Tibial artery (tissue), 4 donors: ENCODE data around the gene DPP10.

Experiments
- DNase-seq, 2 donors: peaks; one replicate each; pipeline ENCODE4 v3.0.0-alpha.2; 2019
- H3K27ac ChIP-seq, 2 donors: fragments of 200-600 bp; sonication (generic) in 1 of 2; 1 replicate in 1 of 2; 2 replicates in 1 of 2; pipeline ENCODE4 v1.5.1; 2018 to 2019; ENCODE audit warnings: mild to moderate bottlenecking in 1 of 2
- H3K27me3 ChIP-seq, 2 donors: fragments of 200-600 bp; sonication (generic) in 1 of 2; one replicate each; pipeline versions ENCODE4 v1.5.1 to v1.6.0; 2016 to 2019
- H3K36me3 ChIP-seq, 3 donors: fragments of 200-600 bp; sonication (generic) in 2 of 3; one replicate each; pipeline ENCODE4 v1.5.1; 2016 to 2019; ENCODE audit warnings: mild to moderate bottlenecking in 2 of 3
- H3K4me1 ChIP-seq, 4 donors: fragments of 200-600 bp; sonication (generic) in 2 of 4; 1 replicate in 3 of 4; 2 replicates in 1 of 4; pipeline ENCODE4 v1.5.1; 2016 to 2019
- H3K4me3 ChIP-seq, 2 donors: fragments of 200-600 bp; sonication (generic) in 1 of 2; 1 replicate in 1 of 2; 2 replicates in 1 of 2; pipeline ENCODE4 v1.5.1; 2018 to 2019; ENCODE audit warnings: mild to moderate bottlenecking in 2 of 2
- H3K9me3 ChIP-seq, 3 donors: fragments of 200-600 bp; sonication (generic) in 1 of 3; one replicate each; pipeline ENCODE4 v1.5.1; 2016 to 2019
- intact Hi-C: fragments of 100-400 bp; cut with DNase I; formaldehyde crosslinking; loops from one replicate; pipeline ENCODE4 v1.15.0; 2023; ENCODE audit warnings: low total_unique reads
- TF ChIP-seq, protein P1 (sequence below), 2 experiments: fragments of 200-600 bp in 1 of 2; fragments of 450-650 bp in 1 of 2; IDR thresholded peaks; one replicate each; pipeline ENCODE4 v1.5.1; 2017 to 2019; ENCODE audit warnings: antibody characterized with exemption in 2 of 2, mild to moderate bottlenecking in 1 of 2, moderate library complexity in 1 of 2

Gene DPP10

DNA sequence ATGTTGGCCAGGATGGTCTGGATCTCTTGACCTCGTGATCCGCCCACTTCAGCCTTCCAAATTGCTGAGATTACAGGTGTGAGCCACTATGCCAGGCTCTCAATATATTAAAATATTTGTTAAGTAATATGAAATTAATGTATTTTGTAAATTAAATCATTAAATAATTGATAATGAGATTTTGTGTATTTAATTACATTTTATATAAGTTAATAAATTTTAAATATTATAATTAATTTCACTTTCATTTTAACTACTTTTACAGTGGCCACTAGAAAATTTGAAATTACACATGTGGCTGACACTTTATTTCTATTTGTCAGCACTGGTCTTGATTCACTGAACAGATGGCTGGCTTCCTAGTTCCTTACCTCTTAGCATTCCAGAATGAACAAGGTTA, 102.6 kb downstream of the DPP10 start:
- Histone ChIP-seq H3K27me3 (no peaks in the 10 kb centered on the region), H3K27ac (no peak overlapping the region), H3K4me3 (no peak overlapping the region), H3K9me3 (no peaks in the 10 kb centered on the region), H3K36me3 (no peaks in the 10 kb centered on the region), H3K4me1 (peaks cover 0 to 18% (median 8%) of the 10 kb centered on the region in 4 donors)
- TF ChIP-seq, protein P1, sequence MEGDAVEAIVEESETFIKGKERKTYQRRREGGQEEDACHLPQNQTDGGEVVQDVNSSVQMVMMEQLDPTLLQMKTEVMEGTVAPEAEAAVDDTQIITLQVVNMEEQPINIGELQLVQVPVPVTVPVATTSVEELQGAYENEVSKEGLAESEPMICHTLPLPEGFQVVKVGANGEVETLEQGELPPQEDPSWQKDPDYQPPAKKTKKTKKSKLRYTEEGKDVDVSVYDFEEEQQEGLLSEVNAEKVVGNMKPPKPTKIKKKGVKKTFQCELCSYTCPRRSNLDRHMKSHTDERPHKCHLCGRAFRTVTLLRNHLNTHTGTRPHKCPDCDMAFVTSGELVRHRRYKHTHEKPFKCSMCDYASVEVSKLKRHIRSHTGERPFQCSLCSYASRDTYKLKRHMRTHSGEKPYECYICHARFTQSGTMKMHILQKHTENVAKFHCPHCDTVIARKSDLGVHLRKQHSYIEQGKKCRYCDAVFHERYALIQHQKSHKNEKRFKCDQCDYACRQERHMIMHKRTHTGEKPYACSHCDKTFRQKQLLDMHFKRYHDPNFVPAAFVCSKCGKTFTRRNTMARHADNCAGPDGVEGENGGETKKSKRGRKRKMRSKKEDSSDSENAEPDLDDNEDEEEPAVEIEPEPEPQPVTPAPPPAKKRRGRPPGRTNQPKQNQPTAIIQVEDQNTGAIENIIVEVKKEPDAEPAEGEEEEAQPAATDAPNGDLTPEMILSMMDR (IDR thresholded peaks at IDR 0.05) = no peak
- intact Hi-C loops = no loop called here
- DNase-seq = no peak

DNA sequence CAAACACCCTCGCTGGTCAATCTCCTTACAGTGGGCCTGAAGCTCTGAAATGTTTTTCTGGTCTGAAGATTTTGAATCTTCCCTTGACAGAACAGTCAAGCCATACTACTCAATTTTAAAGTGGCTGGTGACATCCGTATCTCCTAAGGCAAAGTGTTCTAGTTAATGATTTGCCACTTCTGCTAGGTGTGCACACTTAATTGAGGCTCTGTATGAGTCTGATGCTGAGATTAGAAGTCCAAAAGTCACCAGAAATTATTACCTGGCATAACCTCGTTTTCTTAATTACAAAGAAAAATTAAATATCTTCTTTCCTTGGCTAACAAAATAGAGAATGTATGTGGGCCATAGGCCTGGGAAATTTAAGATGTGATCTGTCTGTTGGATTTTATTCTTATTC, 104.1 kb downstream of the DPP10 start:
- peaks cover 0 to 18% (median 8%) of the 10 kb centered on the region in 4 donors for H3K4me1 ChIP-seq
- H3K4me3 ChIP-seq = no peak overlapping the region
- DNase-seq = no peak
- TF ChIP-seq, protein P1 (IDR thresholded peaks at IDR 0.05) = no peak
- no peaks in the 10 kb centered on the region for H3K27me3 ChIP-seq
- intact Hi-C loops = no loop called here
- no peak overlapping the region for H3K27ac ChIP-seq
- H3K36me3 ChIP-seq = no peaks in the 10 kb centered on the region
- H3K9me3 ChIP-seq = no peaks in the 10 kb centered on the region

DNA sequence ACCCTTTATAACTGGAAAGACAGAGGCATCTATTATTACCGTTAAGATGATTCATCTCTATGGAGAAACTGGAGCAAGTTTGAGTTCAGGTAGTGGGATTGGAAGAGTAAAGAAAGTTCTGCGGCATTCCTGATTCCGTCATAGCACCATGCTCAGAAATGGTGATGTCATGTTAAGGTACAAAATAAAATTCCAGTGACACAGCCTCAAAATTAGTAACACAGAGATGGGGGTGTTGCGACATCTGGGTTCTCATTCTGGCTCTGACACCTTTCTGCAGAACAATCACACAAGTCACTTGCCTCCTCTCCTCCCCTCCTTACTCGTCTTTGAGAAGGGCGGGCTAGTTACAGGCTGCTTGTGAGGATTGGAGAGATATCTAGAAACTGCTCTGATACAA, 105.7 kb downstream of the DPP10 start:
- no peak for DNase-seq
- Histone ChIP-seq H3K4me1 (peaks cover 0 to 9% (median 4%) of the 10 kb centered on the region in 4 donors), H3K36me3 (no peaks in the 10 kb centered on the region), H3K27me3 (no peaks in the 10 kb centered on the region), H3K9me3 (no peaks in the 10 kb centered on the region), H3K27ac (no peak overlapping the region), H3K4me3 (no peak overlapping the region)
- intact Hi-C loops = no loop called here
- TF ChIP-seq, protein P1 (IDR thresholded peaks at IDR 0.05) = no peak

DNA sequence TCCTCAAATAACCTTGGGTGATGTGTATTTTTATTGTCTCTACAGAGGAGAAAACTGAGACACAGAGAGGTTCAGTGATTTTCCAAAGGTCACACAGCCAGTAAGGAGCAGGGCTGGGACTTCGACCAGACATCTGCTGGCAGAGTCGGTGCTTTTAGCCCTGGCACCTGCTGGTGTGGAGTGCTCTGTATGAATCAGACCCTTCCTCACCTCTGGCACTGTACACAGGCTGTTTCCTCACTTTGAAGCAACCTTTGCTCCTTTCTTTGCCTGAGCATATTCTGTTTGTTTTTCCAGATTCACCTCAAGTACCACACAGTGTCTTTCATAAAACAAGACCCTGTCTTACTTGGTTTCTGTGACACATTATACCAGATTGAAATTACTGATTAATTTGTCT, 107.9 kb downstream of the DPP10 start:
- no peaks in the 10 kb centered on the region for H3K9me3 ChIP-seq
- no peaks in the 10 kb centered on the region for H3K27me3 ChIP-seq
- H3K27ac ChIP-seq = no peak overlapping the region
- H3K4me1 ChIP-seq = no peaks in the 10 kb centered on the region
- no peak for DNase-seq
- intact Hi-C loops = loop anchor here (10.0 kb wide), 1 partner anchor 566 kb away; no protein-coding TSS in a partner anchor
- TF ChIP-seq, protein P1 (IDR thresholded peaks at IDR 0.05) = no peak
- H3K36me3 ChIP-seq = no peaks in the 10 kb centered on the region
- no peak overlapping the region for H3K4me3 ChIP-seq

DNA sequence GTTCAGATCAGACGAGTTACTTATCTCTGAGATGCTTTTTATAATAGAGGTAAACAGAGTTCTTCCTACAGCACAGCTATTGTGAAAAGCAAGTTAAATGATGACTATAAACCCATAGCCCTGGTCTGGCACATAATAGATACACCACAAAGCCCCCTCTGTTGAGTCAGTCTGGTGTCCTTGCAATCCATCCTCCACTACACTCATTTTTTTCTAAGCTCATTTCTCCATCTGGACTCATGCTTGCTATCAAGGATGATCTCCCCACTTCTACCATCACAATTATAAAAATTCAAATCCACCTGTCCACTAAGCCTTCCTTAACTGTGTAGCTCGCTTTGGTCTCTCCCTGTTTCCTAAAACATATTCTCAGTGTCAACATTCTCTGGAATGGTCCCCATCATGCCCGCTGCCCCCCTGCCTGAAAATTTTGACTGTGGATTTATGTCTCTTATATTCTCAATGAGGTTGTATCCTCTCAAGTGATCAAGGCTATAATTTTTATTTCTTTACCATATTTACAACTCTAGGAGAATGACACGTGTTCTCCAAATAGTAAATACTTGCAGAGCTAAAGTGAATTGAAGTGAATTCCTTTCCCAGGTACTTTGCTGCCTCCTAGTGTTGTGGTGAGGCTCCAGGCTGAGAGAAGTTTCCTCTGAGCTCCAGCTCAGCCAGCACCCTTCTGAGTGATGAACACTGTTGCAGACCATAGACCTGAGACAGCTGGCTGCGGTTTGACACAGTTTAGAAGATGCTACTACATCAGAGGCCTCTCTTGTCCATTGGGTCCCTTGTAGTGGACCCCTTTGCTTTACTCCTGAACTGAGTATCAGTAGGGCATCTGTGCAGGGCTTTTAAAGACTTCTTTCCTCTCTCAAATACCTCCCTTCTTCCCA, 108.7 kb downstream of the DPP10 start:
- TF ChIP-seq, protein P1 (IDR thresholded peaks at IDR 0.05) = peak; percentile 53 to 69
- no peaks in the 10 kb centered on the region for H3K27me3 ChIP-seq
- H3K27ac ChIP-seq = no peak overlapping the region
- DNase-seq = peak; percentile 29 to 63
- H3K4me3 ChIP-seq = no peak overlapping the region
- H3K36me3 ChIP-seq = no peaks in the 10 kb centered on the region
- no peaks in the 10 kb centered on the region for H3K9me3 ChIP-seq
- intact Hi-C loops = loop anchor here (10.0 kb wide), 1 partner anchor 566 kb away; no protein-coding TSS in a partner anchor
- H3K4me1 ChIP-seq = no peaks in the 10 kb centered on the region
